Fibroblast of pulmonary artery (primary cell): ENCODE data around the gene S100A4.

Experiments
- DNase-seq: peaks from one replicate; pipeline ENCODE4 v3.0.0-alpha.2; 2010; ENCODE audit warnings: low read depth
- H3K4me3 ChIP-seq: replicated peaks from 2 replicates; pipeline ENCODE4 v1.5.1; 2011; ENCODE audit warnings: low read depth, mild to moderate bottlenecking, control low read depth, low read length, moderate library complexity
- CTCF ChIP-seq: IDR thresholded peaks from 2 replicates; pipeline ENCODE4 v1.5.1; 2011; ENCODE audit warnings: mild to moderate bottlenecking, control low read depth, low read length, inconsistent platforms; ENCODE audit errors: missing control alignments

S100A4 gene

GRCh38 chr1:153535242-153536011 lies 10.2 kb downstream of the S100A4 start, which contains the start of gene S100A6:
Gene S100A6, minus strand, starts transcription at chr1:153535991. Its CDS starts 652 bp downstream, at chr1:153535339.
- no peak for DNase-seq
- no peak for TF ChIP-seq CTCF
- H3K4me3 ChIP-seq: peak within 1 kb of the TSS; percentile 67

GRCh38 chr1:153534925-153535241 lies 10.7 kb downstream of the S100A4 start:
- peak overlapping the region; percentile 67 for H3K4me3 ChIP-seq
- DNase-seq: no peak
- no peak for TF ChIP-seq CTCF

GRCh38 chr1:153534226-153534924 lies 11.2 kb downstream of the S100A4 start:
- DNase-seq: no peak

GRCh38 chr1:153533689-153534201 lies 11.9 kb downstream of the S100A4 start:
- peak; percentile 81 for DNase-seq
- no peak for TF ChIP-seq CTCF

More at GRCh38 chr1:153534226-153534924, 11.2 kb downstream of the S100A4 start:
- no peak for TF ChIP-seq CTCF
- H3K4me3 ChIP-seq: peak overlapping the region; percentile 67

GRCh38 chr1:153532769-153533599 lies 12.6 kb downstream of the S100A4 start:
- DNase-seq: peak; percentile 83
- peak overlapping the region; percentile 67 for H3K4me3 ChIP-seq
- peak; percentile 78 for TF ChIP-seq CTCF

More at GRCh38 chr1:153533689-153534201, 11.9 kb downstream of the S100A4 start:
- H3K4me3 ChIP-seq: peak overlapping the region; percentile 67

GRCh38 chr1:153532181-153532580 lies 13.4 kb downstream of the S100A4 start:
- TF ChIP-seq CTCF: no peak
- no peak for DNase-seq
- no peak overlapping the region for H3K4me3 ChIP-seq
